CMK (cell line): ENCODE results near the gene MAP3K7CL.

ENCODE experiments used
- DNase-seq: peaks from one replicate; pipeline ENCODE4 v3.0.0-alpha.2; 2010; ENCODE audit warnings: low read depth

Gene MAP3K7CL

GRCh38 chr21:29130270-29130969 lies at the start of gene MAP3K7CL:
Gene MAP3K7CL (plus strand): TSS chr21:29130644. CDS start chr21:29133345, 2,701 bp downstream.
- no peak for DNase-seq

DNA sequence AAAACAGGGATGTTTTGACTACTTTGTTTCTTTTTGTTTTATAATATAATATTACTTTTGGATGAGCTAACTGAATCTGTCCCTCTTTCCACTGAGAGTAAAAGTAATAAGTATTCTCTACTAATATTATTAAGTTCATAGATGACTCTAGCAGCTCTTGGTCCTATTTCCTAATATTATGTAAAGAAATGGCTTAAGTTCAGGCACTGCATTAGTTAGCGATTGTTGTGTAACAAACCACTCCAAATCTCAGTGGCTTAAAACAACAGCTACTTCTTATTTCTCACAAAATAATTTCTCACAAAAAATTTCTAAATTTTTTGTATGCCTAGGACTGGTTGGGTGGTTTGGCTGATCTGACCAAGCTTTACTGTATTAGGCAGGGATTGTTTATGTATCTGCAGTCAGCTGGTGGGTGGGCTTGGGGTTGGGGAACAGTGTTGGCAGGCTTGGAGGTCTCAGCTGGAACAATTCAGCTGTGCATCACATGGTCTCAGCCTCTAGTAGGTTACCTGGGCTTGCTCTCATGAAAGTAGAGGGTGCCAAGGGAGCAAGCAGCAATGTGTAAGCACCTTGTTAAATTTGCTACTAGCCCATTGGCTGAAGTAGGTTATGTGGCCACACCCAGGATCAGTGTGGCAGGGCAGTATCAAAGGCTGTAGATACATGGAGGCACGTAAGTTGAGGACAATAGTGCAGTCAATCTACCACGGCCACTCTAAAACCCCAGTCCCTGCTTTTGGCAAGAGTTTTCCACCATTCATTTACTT lies 48.2 kb upstream of the MAP3K7CL start:
- no peak for DNase-seq

- no peak for DNase-seq
Measured at GRCh38 chr21:29083306-29083705, 47.1 kb upstream of the MAP3K7CL start.

DNA sequence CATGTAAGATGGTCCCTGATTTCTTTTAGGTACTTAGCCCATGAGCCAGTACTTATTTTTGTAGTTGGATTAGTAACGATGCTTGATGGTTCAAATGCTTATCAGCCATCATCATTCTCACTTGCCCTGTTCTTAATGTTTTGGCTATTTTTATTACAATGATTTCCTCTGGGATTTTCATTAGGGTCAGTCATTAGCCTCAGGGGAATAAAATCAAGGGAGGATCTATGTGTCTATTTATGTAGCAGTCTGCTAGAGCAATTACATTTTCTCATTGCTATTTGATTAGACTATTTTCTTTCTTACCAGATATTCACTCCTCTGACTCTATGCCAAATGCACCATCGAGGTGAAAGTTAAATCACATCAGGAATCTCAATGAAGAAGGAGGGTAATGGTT lies 46.1 kb upstream of the MAP3K7CL start:
- no peak for DNase-seq

GRCh38 chr21:29085106-29085752 lies 45.2 kb upstream of the MAP3K7CL start:
- no peak for DNase-seq

- no peak for DNase-seq
Measured at GRCh38 chr21:29091033-29091432, 39.4 kb upstream of the MAP3K7CL start.

DNA sequence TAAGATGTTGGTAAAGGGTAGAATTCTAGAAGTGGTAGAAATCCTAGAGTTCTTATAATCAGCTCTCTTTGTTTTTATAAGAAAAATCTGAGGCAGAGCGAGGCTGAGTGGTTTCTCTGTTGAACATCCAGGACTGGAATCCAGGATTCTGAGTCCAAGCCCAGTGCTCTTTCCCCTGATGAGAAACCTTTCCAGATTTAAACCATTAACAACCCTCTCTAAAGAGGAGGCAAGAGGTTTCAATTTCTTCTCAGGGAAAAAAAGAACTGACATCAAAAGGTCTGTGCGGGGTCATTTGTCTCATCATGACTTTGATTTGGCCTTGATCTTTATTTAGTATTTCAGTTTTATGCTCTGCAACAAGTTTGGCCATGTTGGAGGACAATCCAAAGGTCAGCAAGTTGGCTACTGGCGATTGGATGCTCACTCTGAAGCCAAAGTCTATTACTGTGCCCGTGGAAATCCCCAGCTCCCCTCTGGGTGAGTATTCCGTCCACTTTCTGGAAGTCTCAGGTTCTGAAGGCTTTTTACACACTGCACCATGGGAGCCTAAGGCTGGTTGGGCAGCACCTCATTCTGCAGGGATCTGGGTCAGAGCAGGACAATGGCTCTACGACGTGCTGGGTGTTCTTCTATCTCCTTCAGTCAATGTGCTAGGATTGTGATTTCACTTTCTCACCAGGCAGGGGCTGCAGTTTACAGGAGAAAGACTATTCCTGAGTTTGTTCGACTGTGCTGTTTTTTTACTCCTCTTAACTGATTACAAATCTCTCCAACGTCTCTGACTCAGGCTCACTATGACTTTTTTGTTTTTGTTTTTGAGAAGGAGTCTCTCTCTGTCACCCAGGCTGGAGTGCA lies 38.1 kb upstream of the MAP3K7CL start:
- no peak for DNase-seq

DNA sequence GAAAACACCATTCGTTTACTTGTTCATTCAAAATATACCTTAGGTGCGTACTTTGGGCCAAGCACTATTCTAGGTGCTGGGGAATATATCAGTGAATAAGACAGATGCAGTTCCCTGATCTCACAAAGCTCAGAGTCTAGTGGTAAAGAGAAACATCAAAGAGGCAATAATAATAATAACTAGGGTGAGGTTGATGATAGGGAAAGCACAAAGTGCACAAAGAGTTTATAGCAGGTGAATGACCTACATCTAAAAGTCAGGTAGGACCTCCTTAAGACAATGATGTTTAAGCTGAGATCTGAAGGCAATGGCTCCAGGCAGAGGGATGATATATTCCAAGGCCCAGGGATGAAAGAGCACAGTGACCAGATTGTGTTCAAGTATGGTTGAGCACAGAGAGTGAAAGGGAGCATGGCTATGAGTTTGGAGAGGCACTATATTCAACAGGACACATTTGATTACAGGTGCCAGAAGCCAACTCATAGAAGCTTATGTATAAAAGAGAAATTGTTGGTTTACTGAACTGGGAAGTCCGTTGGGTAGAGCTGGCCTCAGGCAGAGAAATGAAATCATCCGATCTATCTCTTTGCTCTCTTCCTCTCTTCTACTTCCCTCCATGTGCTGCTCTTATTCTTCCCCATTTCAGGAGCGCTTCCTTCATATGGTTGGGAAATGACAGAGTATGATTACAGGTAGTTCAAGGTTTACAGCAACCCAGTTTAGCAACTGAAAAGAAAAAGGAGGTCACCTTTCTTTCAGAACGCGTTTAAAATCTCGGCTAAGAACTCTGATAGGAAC lies 34.0 kb upstream of the MAP3K7CL start:
- DNase-seq = no peak

GRCh38 chr21:29098156-29098555 lies 32.3 kb upstream of the MAP3K7CL start:
- no peak for DNase-seq

GRCh38 chr21:29102791-29103257 lies 27.6 kb upstream of the MAP3K7CL start:
- no peak for DNase-seq

DNA sequence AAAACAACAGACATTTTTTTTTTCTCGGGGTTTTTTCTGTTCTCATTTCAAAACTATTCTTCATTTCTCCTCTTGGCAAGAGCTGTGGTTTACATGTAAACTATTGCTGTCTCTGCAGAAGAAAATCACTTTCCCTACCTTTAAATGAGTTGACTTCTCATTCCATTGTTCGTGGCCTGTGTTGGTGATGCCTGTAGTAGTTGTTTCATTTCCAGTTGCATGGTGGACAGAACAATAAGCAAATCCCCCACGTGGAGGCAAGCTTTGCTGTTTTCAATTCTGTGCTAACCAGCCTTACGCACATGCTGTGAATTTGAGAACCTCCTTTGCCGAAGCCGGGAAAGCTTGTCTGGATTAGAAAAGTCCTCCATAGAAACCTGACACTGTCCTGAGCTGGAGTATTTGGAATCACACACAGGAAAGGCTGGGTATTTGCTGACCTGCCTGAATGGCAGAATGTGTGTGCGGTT lies 26.2 kb upstream of the MAP3K7CL start:
- no peak for DNase-seq

DNA sequence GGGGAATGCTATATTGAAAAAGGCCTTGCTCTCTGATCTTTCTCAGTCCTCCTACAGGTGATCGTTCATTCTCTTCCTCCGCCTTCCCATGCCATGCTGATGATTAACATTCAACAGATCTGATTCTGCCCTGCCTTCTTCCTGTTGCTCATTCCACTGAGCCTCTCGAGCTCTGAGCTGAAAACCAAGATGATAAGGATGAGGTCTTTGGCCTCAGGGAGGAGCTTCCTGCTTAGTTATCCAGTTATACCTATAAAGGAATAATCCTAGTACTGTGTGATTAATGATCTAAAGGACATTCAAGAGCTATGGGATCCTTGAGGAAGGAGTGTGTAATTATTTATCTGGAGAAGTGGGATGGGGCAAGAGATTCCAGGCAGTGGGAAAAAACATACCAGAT lies 25.2 kb upstream of the MAP3K7CL start:
- no peak for DNase-seq

DNA sequence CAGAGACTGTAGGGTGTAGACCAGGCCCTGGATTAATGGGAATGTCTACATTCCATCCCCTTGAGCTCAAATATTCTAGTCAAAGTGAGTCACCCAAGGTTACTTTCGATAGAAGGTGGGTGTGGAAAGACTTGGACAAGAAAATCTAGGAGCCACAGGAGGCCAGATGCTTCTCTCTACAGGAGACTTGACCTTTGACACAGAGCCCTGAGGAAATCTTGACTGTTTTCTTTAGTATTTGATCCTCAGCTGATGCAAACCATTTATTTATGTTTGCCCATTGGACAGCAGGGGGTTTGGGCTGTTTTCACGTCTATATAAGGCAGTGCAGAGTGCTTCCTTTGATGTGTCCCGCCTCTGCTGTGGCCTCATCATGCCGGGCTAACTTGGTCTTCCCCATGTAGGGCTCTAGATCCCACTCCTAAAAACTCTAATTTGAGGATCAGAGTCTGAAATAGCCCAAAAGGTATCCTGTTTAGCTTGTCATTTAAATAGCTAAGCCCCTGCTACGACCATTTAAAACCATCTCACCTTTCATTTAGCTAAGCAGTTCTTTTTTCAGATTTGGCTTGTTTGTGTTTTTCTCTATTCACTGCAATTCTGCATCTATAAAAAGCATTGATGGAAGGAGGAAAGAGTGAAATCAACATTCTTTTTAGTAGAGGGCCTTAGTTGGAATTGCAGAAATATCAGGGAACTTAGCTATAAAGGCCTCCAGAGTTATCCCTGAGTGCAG lies 15.5 kb upstream of the MAP3K7CL start:
- no peak for DNase-seq

- no peak for DNase-seq
Measured at GRCh38 chr21:29115899-29116298, 14.5 kb upstream of the MAP3K7CL start.

DNA sequence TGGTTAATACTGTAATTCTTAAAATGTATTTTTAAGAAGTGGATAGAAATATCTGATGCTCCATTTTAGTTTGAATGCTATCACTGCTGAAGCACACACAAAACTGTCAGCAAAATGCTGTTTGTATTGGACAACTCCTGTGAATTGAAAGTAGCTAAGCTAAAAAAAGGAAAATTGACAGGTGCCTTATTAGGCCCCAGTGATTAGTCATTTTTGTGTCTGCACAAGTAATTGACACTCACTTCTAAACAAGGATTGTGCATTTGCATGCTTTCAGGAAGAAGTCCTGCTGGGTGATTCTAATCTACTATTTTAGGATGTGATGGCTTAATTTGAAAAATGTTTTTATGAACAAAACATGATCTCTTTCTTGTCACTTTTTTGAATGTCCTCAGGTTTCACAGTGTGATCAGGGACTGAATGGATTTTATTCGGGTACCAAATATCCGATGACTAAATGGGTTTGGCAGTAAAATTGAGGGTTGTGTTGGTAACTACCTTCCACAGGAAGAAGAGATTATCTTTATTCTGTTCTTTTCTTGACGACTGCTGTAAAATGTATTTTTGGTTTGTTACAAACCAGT lies 13.0 kb upstream of the MAP3K7CL start:
- no peak for DNase-seq

DNA sequence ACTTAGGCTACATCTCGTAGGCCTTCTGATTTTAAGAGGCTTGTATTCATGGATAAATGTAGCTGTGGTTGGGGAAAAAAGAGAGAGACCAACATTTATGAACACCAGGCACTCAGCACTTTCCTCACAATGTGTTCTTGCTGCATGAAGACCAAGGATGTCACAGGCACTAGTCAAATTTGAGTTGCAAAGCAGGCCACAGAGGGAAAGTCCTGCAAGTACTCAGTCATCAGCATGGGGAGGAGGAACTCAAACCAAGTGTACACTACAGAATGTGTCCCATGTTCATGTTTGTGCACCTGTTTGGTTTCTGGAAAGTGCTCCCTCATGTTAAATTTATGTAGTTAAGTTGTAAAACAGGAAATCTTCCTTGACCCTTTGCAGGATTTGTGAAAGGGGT lies 8.7 kb upstream of the MAP3K7CL start:
- DNase-seq = no peak

- DNase-seq = no peak
Measured at GRCh38 chr21:29124645-29125044, 5.8 kb upstream of the MAP3K7CL start.

DNA sequence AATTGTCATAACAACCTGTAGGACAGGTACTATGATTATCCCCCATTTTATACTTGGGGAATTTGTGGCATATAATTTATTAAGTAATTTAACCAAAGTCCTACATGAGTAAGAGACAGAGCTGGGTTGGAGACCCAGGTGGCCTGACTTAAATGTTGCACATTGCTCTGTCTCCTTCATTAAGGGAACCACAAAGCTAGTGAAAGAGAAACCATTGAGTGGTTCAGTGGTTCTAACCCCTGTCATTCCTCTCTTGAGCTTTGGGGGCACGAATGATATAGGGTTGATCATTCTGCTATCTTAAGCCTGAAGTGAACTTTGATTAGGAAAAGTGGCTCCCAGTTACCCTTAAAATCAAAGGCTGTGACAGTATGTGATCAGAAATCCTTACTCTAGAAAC lies 5.3 kb upstream of the MAP3K7CL start:
- no peak for DNase-seq

DNA sequence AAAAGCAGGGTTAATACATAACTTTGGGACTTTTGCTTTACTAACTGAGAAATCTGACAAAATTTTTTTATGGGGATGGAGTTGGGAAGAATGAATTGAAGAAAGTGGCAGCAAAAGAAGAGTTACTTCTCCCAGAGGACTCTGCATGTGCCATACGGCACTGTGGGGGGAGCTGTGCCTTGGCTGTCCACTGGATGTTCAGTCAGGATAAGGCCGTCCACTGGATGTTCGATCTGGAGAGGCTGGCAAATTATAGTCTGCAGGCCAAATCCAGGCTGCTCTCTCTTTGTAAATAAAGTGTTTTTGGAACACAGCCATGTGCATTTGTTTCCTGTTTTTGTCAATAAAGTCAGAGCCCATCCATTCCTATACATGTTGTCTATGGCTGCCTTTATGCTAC lies 4.5 kb upstream of the MAP3K7CL start:
- no peak for DNase-seq

GRCh38 chr21:29133241-29133640 lies 2.8 kb downstream of the MAP3K7CL start:
- no peak for DNase-seq
